Measurements from ENCODE around the gene ADAP1. TPM values are rescaled to one million over a fixed set of nuclear protein-coding genes. Genes with fewer than 3 reads are reported as not detected.

Gene ADAP1
- total RNA-seq, 1 donor from 2014 or later, result 5.2 TPM

- Mint-ChIP-seq H3K36me3 (ENCODE audit: low read depth) (no peaks in the 10 kb centered on the region), H3K4me3 (no peak overlapping the region), H3K27me3 (ENCODE audit: low read depth) (no peaks in the 10 kb centered on the region), H3K9me3 (no peaks in the 10 kb centered on the region), H3K4me1 (no peaks in the 10 kb centered on the region), H3K27ac (ENCODE audit: unreplicated experiment) (no peak overlapping the region)
- TF ChIP-seq, protein P1, sequence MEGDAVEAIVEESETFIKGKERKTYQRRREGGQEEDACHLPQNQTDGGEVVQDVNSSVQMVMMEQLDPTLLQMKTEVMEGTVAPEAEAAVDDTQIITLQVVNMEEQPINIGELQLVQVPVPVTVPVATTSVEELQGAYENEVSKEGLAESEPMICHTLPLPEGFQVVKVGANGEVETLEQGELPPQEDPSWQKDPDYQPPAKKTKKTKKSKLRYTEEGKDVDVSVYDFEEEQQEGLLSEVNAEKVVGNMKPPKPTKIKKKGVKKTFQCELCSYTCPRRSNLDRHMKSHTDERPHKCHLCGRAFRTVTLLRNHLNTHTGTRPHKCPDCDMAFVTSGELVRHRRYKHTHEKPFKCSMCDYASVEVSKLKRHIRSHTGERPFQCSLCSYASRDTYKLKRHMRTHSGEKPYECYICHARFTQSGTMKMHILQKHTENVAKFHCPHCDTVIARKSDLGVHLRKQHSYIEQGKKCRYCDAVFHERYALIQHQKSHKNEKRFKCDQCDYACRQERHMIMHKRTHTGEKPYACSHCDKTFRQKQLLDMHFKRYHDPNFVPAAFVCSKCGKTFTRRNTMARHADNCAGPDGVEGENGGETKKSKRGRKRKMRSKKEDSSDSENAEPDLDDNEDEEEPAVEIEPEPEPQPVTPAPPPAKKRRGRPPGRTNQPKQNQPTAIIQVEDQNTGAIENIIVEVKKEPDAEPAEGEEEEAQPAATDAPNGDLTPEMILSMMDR (conservative IDR thresholded peaks at IDR 0.05), result no peak
- DNase-seq (ENCODE audit: low read depth, low spot score), result no peak
Measured at GRCh38 chr7:930975-931758, 23.3 kb downstream of the ADAP1 start.

- H3K36me3 Mint-ChIP-seq (ENCODE audit: low read depth), result no peaks in the 10 kb centered on the region
- TF ChIP-seq, protein P1 (conservative IDR thresholded peaks at IDR 0.05), result no peak
- no peak overlapping the region for H3K27ac Mint-ChIP-seq (ENCODE audit: unreplicated experiment)
- H3K4me1 Mint-ChIP-seq, result no peaks in the 10 kb centered on the region
- no peaks in the 10 kb centered on the region for H3K9me3 Mint-ChIP-seq
- no peaks in the 10 kb centered on the region for H3K27me3 Mint-ChIP-seq (ENCODE audit: low read depth)
- no peak for DNase-seq (ENCODE audit: low read depth, low spot score)
- no peak overlapping the region for H3K4me3 Mint-ChIP-seq
Measured at GRCh38 chr7:929311-929711, 25.2 kb downstream of the ADAP1 start.

GRCh38 chr7:927031-927671 lies 27.3 kb downstream of the ADAP1 start:
- Mint-ChIP-seq H3K27ac (ENCODE audit: unreplicated experiment) (no peak overlapping the region), H3K4me3 (no peak overlapping the region), H3K27me3 (ENCODE audit: low read depth) (no peaks in the 10 kb centered on the region), H3K9me3 (no peaks in the 10 kb centered on the region), H3K4me1 (no peaks in the 10 kb centered on the region), H3K36me3 (ENCODE audit: low read depth) (no peaks in the 10 kb centered on the region)
- TF ChIP-seq, protein P1 (conservative IDR thresholded peaks at IDR 0.05), result no peak
- DNase-seq (ENCODE audit: low read depth, low spot score), result no peak

GRCh38 chr7:926061-927030 lies 28.1 kb downstream of the ADAP1 start:
- Mint-ChIP-seq H3K9me3 (no peaks in the 10 kb centered on the region), H3K36me3 (ENCODE audit: low read depth) (no peaks in the 10 kb centered on the region), H3K4me3 (no peak overlapping the region), H3K27ac (ENCODE audit: unreplicated experiment) (no peak overlapping the region), H3K4me1 (no peaks in the 10 kb centered on the region), H3K27me3 (ENCODE audit: low read depth) (no peaks in the 10 kb centered on the region)
- no peak for DNase-seq (ENCODE audit: low read depth, low spot score)
- TF ChIP-seq, protein P1 (conservative IDR thresholded peaks at IDR 0.05), result no peak

DNA sequence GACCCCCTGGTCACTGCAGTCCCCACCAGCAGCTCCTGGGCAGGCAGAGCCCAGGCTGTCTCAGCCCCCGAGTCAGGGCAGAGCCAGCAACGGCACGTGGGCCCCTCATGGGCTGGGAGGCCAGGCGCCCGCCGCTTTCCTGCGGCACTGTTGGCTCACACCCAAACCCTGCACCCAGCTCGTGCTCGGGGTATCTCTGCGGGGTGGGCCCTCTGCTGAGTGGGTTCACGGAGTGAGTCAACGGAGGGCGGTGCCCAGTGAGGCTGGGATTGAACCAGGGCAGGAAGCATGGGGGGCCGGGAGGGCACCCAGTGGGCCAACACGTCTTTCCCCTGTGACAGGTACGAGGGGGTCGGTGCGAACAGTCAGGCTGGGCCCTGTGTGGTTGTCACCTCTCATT lies 28.9 kb downstream of the ADAP1 start:
- no peaks in the 10 kb centered on the region for H3K4me1 Mint-ChIP-seq
- no peak overlapping the region for H3K4me3 Mint-ChIP-seq
- no peaks in the 10 kb centered on the region for H3K36me3 Mint-ChIP-seq (ENCODE audit: low read depth)
- H3K9me3 Mint-ChIP-seq, result no peaks in the 10 kb centered on the region
- TF ChIP-seq, protein P1 (conservative IDR thresholded peaks at IDR 0.05), result no peak
- no peak for DNase-seq (ENCODE audit: low read depth, low spot score)
- H3K27me3 Mint-ChIP-seq (ENCODE audit: low read depth), result no peaks in the 10 kb centered on the region
- H3K27ac Mint-ChIP-seq (ENCODE audit: unreplicated experiment), result no peak overlapping the region
